SK-N-SH (cell line): ENCODE measurements around the gene PDXDC1. TPM values are rescaled to one million over a fixed set of nuclear protein-coding genes. Genes with fewer than 3 reads are reported as not detected.
A peak's percentile ranks its signal among the peaks of the same experiment; 100 is the strongest.

Source experiments
- CTCF ChIA-PET: fragments of 300-600, 350-600 bp; formaldehyde crosslinking; extraction: SDS; loops from one replicate; lab custom pipeline; 2021; lab: Yijun Ruan, JAX
- POLR2A ChIA-PET: fragments of 350-600 bp; sonication (Branson Sonifier 250); formaldehyde crosslinking; extraction: SDS; loops from one replicate; lab custom pipeline; 2020; ENCODE audit warnings: antibody characterized with exemption, inconsistent platforms; lab: Yijun Ruan, JAX
- DNase-seq: peaks from one replicate; pipeline ENCODE4 v3.0.0; 2012
- H2AFZ ChIP-seq: fragments of 200-600 bp; sonication (generic); 2 replicates; pipeline ENCODE4 v1.8.1; 2016; ENCODE audit warnings: antibody characterized with exemption, mild to moderate bottlenecking, low read depth
- H3F3A ChIP-seq: fragments of 200-600 bp; sonication (generic); replicated peaks from 2 replicates; pipeline ENCODE3; 2016; ENCODE audit warnings: antibody characterized with exemption, mild to moderate bottlenecking; ENCODE audit not compliant: insufficient read depth
- H3K27ac ChIP-seq, 2 experiments: fragments of 200-500 bp in 1 of 2; fragments of 200-600 bp in 1 of 2; sonication (Bioruptor generic) in 1 of 2; sonication (generic), shearing (Covaris generic) in 1 of 2; 2 replicates each; pipeline versions ENCODE4 v1.5.1 to v1.6.1; 2014 to 2016; ENCODE audit warnings: low read depth in 2 of 2, inconsistent platforms in 1 of 2, low read length in 1 of 2, mild to moderate bottlenecking in 1 of 2, mixed read lengths in 1 of 2
- H3K27me3 ChIP-seq: fragments of 200-600 bp; sonication (generic), shearing (Covaris generic); 2 replicates; pipeline ENCODE4 v1.6.1; 2016; ENCODE audit warnings: mixed run types; ENCODE audit not compliant: insufficient read depth
- H3K36me3 ChIP-seq, 2 experiments: fragments of 200-500 bp in 1 of 2; fragments of 200-600 bp in 1 of 2; sonication (Bioruptor generic) in 1 of 2; sonication (generic) in 1 of 2; replicated peaks in 1 of 2; 2 replicates each; pipeline versions ENCODE3 to v1.5.1; 2014 to 2016; ENCODE audit warnings: low read length in 1 of 2, mild to moderate bottlenecking in 1 of 2; ENCODE audit not compliant: insufficient read depth in 2 of 2, control insufficient read depth in 1 of 2
- H3K4me1 ChIP-seq, 2 experiments: fragments of 200-500 bp in 1 of 2; fragments of 200-600 bp in 1 of 2; sonication (Bioruptor generic) in 1 of 2; sonication (generic), shearing (Covaris generic) in 1 of 2; 2 replicates each; pipeline versions ENCODE4 v1.5.1 to v1.6.1; 2014 to 2016; ENCODE audit warnings: low read depth in 1 of 2, low read length in 1 of 2, mixed run types in 1 of 2; ENCODE audit not compliant: insufficient read depth in 2 of 2, control insufficient read depth in 1 of 2
- H3K4me2 ChIP-seq: fragments of 200-600 bp; sonication (generic), shearing (Covaris generic); 2 replicates; pipeline ENCODE4 v1.6.1; 2017; ENCODE audit warnings: mixed run types
- H3K4me3 ChIP-seq, 2 experiments: fragments of 200-500 bp in 1 of 2; fragments of 200-600 bp in 1 of 2; sonication (Bioruptor generic) in 1 of 2; sonication (generic), shearing (Covaris generic) in 1 of 2; 2 replicates each; pipeline versions ENCODE4 v1.5.1 to v1.8.1; 2014 to 2016; ENCODE audit warnings: low read depth in 2 of 2, inconsistent platforms in 1 of 2, low read length in 1 of 2, mild to moderate bottlenecking in 1 of 2, mixed read lengths in 1 of 2, moderate library complexity in 1 of 2
- H3K79me2 ChIP-seq: fragments of 200-600 bp; sonication (generic); 2 replicates; pipeline ENCODE4 v1.8.1; 2017; ENCODE audit warnings: mild to moderate bottlenecking; ENCODE audit not compliant: insufficient read depth
- H3K9ac ChIP-seq: fragments of 200-600 bp; sonication (generic); 2 replicates; pipeline ENCODE4 v1.6.1; 2017; ENCODE audit warnings: mixed run types
- H3K9me2 ChIP-seq: fragments of 200-600 bp; sonication (generic); 2 replicates; pipeline ENCODE4 v1.6.1; 2017; ENCODE audit warnings: mixed run types
- H3K9me3 ChIP-seq: fragments of 200-600 bp; sonication (generic); 2 replicates; pipeline ENCODE4 v1.6.1; 2017; ENCODE audit warnings: mixed run types, mild to moderate bottlenecking, moderate library complexity
- H4K20me1 ChIP-seq: fragments of 200-600 bp; sonication (generic); 2 replicates; pipeline ENCODE4 v1.6.1; 2017; ENCODE audit warnings: mild to moderate bottlenecking, mixed run types; ENCODE audit not compliant: insufficient read depth
- CTCF ChIP-seq: fragments of 200-600 bp; sonication (generic); IDR thresholded peaks from 2 replicates; pipeline ENCODE4 v1.6.1; 2017; ENCODE audit warnings: antibody characterized with exemption, mild to moderate bottlenecking, moderate library complexity
- GABPA ChIP-seq: IDR thresholded peaks from 2 replicates; pipeline ENCODE4 v1.4.0; 2012; ENCODE audit warnings: low read depth, mild to moderate bottlenecking
- RCOR1 ChIP-seq: fragments of 150-350 bp; IDR thresholded peaks from 2 replicates; pipeline ENCODE4 v1.6.1; 2017; ENCODE audit warnings: antibody characterized with exemption, low read length
- RFX5 ChIP-seq: IDR thresholded peaks from 2 replicates; pipeline ENCODE4 v1.6.1; 2012; ENCODE audit warnings: mild to moderate bottlenecking, improper control_type of control experiment, low read length
- RXRA ChIP-seq: IDR thresholded peaks from 2 replicates; pipeline ENCODE4 v1.4.0; 2012; ENCODE audit warnings: low read depth, mild to moderate bottlenecking, borderline replicate concordance
- USF2 ChIP-seq: fragments of 150-350 bp; IDR thresholded peaks from 2 replicates; pipeline ENCODE4 v1.6.1; 2017; ENCODE audit warnings: antibody characterized with exemption, low read length, low read depth, borderline replicate concordance
- ZBTB33 ChIP-seq: IDR thresholded peaks from 2 replicates; pipeline ENCODE4 v1.4.0; 2012; ENCODE audit warnings: low read depth, borderline replicate concordance
- WGBS: methylation state at CpG from one replicate; pipeline ENCODE4 v1.1.6; 2017; ENCODE audit warnings: low lambda C conversion rate; 5-methylcytosine and 5-hydroxymethylcytosine counted together
- polyA plus RNA-seq, 3 experiments: library from polyadenylated mRNA; depleted of rRNA; stranded (reverse); fragments of >200 nt; gene quantifications; 2 replicates each; pipeline ENCODE4 v1.2.3, GENCODE V29; 2012

The PDXDC1 gene
- polyA plus RNA-seq, 1 of the 3 experiments (the other 2 are of a cell fraction) = 37.4 TPM

- TF ChIP-seq USF2 (no peak), RCOR1 (no peak), RFX5 (no peak)
Measured at GRCh38 chr16:15053904-15054303, 79.1 kb downstream of the PDXDC1 start (continued).

GRCh38 chr16:15054357-15055140 lies 79.7 kb downstream of the PDXDC1 start:
- no peaks in the 10 kb centered on the region for H3K9me2 ChIP-seq
- no peak overlapping the region for H3K27ac ChIP-seq
- ChIA-PET POLR2A (no interaction called here), CTCF (interaction anchor here (0.6 kb wide), 1 partner anchor 18 kb away, joined by 3 read pairs; no protein-coding TSS in a partner anchor)
- 0 out of 2 replicates have a peak, but pooled peaks cover 8% of the 10 kb centered on the region for H4K20me1 ChIP-seq
- peaks cover 8% of the 10 kb centered on the region in 2 experiments for H3K36me3 ChIP-seq
- peak overlapping the region; percentile 94 for H3K4me2 ChIP-seq
- no peaks in the 10 kb centered on the region for H3K9me3 ChIP-seq
- peaks cover 58% of the 10 kb centered on the region for H3K79me2 ChIP-seq
- peaks cover 0 to 13% of the 10 kb centered on the region in 2 experiments; a peak in 1 of 4 replicates for H3K4me1 ChIP-seq
- 86% methylated on average over 19 of the region's 19 CpGs for WGBS
- no peak for DNase-seq
- H2AFZ ChIP-seq = peak overlapping the region; percentile 95
- peak overlapping the region; percentile 94 to 95 for H3K4me3 ChIP-seq
- TF ChIP-seq RXRA (no peak), ZBTB33 (no peak)
- H3F3A ChIP-seq = peaks cover 12% of the 10 kb centered on the region
- peak overlapping the region; percentile 91; the same call in 1 of the 2 replicates for H3K9ac ChIP-seq
- H3K27me3 ChIP-seq = no peaks in the 10 kb centered on the region

- WGBS = 14% methylated on average over 17 of the region's 81 CpGs
- peak overlapping the region; percentile 94 for H3K4me2 ChIP-seq
- CTCF ChIA-PET = interaction anchor here (0.6 to 2.2 kb wide), 4 partner anchors 12 to 41 kb away, joined by 3 to 6 read pairs (median 3); no protein-coding TSS in a partner anchor
- H3K9ac ChIP-seq = peak overlapping the region; percentile 91
- peaks cover 17% of the 10 kb centered on the region in 2 experiments for H3K36me3 ChIP-seq
- POLR2A ChIA-PET = interaction anchor here (0.6 to 1.6 kb wide), 2 partner anchors 39 to 588 kb away, joined by 4 to 6 read pairs; partner anchors contain the start of gene RRN3
- peaks cover 0 to 13% of the 10 kb centered on the region in 2 experiments; a peak in 1 of 4 replicates for H3K4me1 ChIP-seq
- H3K4me3 ChIP-seq = peak overlapping the region; percentile 94 to 95
- H3K9me2 ChIP-seq = no peaks in the 10 kb centered on the region
- H3K9me3 ChIP-seq = no peaks in the 10 kb centered on the region
- H3F3A ChIP-seq = peaks cover 18% of the 10 kb centered on the region
- H3K27ac ChIP-seq = peak overlapping the region; percentile 42 to 67; a peak in 3 of 4 replicates
- no peaks in the 10 kb centered on the region for H3K27me3 ChIP-seq
- H3K79me2 ChIP-seq = peaks cover 51% of the 10 kb centered on the region
- TF ChIP-seq GABPA (no peak), RCOR1 (0 out of 2 replicates have a peak, but pooled peaks have one; percentile 13), CTCF (peak; percentile 36)
- DNase-seq = no peak
- peak overlapping the region; percentile 95 for H2AFZ ChIP-seq
- H4K20me1 ChIP-seq = 0 out of 2 replicates have a peak, but pooled peaks cover 3% of the 10 kb centered on the region
Measured at GRCh38 chr16:15055141-15056053, 80.6 kb downstream of the PDXDC1 start.
